SK-N-MC (cell line): Measurements from ENCODE around the gene NMUR1.

ENCODE experiments used
- EZH2 ChIP-seq: fragments of 200-600 bp; sonication (generic); IDR thresholded peaks from one replicate; pipeline ENCODE4 v1.6.1; 2017; ENCODE audit warnings: antibody characterized with exemption
- FOXP2 ChIP-seq: optimal IDR thresholded peaks from 2 replicates; pipeline ENCODE3; 2011; ENCODE audit warnings: mild to moderate bottlenecking, moderate library complexity; ENCODE audit not compliant: insufficient read depth; ENCODE audit errors: extremely low read length, control extremely low read depth
- POLR2AphosphoS5 ChIP-seq: IDR thresholded peaks from 2 replicates; pipeline ENCODE4 v1.6.1; 2012; ENCODE audit warnings: mild to moderate bottlenecking, low read depth, low read length, borderline replicate concordance

DNA sequence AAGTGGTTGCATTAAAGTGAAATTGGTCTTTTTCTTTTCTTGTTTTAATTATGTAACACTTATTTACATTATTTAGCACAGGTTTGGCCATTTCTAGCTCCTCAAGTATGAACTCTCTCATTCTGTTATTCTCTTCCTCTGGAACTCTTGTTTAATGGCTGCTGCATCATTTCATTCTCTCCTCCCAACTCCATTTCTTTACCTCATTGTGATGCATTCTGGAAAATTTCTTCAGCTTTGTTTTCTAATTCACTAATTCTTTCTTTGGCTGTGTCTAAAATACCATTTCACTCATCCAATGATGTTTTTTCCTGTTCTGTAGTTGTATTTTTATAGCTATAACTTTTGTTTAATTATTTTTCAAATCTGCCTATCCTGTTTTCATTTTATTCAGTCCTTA is 22.5 kb upstream of the NMUR1 start:
- TF ChIP-seq POLR2AphosphoS5 (no peak), EZH2 (no peak), FOXP2 (no peak)
